ENCODE measurements around the gene STARD8.
"Not testable (repeated sequence)": the region's sequence is repeated elsewhere in the genome, so short reads cannot be mapped to it uniquely, and the experiment has no call there.

DNA sequence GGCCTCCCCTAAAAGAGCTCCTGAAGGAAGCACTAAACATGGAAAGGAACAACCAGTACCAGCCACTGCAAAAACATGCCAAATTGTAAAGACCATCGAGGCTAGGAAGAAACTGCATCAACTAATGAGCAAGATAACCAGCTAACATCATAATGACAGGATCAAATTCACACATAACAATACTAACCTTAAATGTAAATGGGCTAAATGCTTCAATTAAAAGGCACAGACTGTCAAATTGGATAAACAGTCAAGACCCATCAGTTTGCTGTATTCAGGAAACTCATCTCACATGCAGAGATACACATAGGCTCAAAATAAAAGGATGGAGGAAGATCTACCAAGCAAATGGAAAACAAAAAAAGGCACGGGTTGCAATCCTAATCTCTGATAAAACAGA lies 43.2 kb upstream of the STARD8 start:
- TF ChIP-seq, protein P1, sequence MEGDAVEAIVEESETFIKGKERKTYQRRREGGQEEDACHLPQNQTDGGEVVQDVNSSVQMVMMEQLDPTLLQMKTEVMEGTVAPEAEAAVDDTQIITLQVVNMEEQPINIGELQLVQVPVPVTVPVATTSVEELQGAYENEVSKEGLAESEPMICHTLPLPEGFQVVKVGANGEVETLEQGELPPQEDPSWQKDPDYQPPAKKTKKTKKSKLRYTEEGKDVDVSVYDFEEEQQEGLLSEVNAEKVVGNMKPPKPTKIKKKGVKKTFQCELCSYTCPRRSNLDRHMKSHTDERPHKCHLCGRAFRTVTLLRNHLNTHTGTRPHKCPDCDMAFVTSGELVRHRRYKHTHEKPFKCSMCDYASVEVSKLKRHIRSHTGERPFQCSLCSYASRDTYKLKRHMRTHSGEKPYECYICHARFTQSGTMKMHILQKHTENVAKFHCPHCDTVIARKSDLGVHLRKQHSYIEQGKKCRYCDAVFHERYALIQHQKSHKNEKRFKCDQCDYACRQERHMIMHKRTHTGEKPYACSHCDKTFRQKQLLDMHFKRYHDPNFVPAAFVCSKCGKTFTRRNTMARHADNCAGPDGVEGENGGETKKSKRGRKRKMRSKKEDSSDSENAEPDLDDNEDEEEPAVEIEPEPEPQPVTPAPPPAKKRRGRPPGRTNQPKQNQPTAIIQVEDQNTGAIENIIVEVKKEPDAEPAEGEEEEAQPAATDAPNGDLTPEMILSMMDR (IDR thresholded peaks at IDR 0.05): not testable (repeated sequence)
- not testable (repeated sequence) for TF ChIP-seq POLR2AphosphoS5 (IDR thresholded peaks at IDR 0.05; ENCODE audit: insufficient read depth in 1 of 2, low read depth in 1 of 2)

All from vagina (tissue), 2 donors.